Right ventricle myocardium superior (tissue), 1 donor: ENCODE data around the gene DENND2A. TPM values are rescaled to one million over a fixed set of nuclear protein-coding genes. Genes with fewer than 3 reads are reported as not detected.
"Not testable (repeated sequence)": the region's sequence is repeated elsewhere in the genome, so short reads cannot be mapped to it uniquely, and the experiment has no call there.

Experiments used
- ATAC-seq: fragments of 200-7000 bp; cut with Tn5 transposase; one replicate; pipeline ENCODE4 v1.9.1; 2020; ENCODE audit warnings: mild to moderate bottlenecking; ENCODE audit not compliant: poor library complexity
- DNase-seq: peaks from one replicate; pipeline ENCODE4 v3.0.0-alpha.2; 2020
- intact Hi-C: fragments of 100-400 bp; cut with DNase I; formaldehyde crosslinking; loops from one replicate; pipeline ENCODE4 v1.11.2; 2022
- total RNA-seq: library from RNA; stranded (reverse); fragmentation: NEBNext Ultra II Directional; extraction: Animal tissue kit (Norgen Biotek cat#: 25700); gene quantifications from one replicate; pipeline ENCODE4 v1.2.1, GENCODE V29; 2021
- donor health status: DM: no; HTN: yes; CAD: no; lungs with severe emphysema.

Gene DENND2A
- total RNA-seq, 1 donor from 2014 or later = 11.6 TPM

GRCh38 chr7:140655511-140656408 is 15.1 kb upstream of the DENND2A start:
- no peak for DNase-seq

GRCh38 chr7:140654661-140655060 is 14.0 kb upstream of the DENND2A start:
- DNase-seq (no peak), ATAC-seq (no peak)
- intact Hi-C loops = loop anchor here (5.0 kb wide), 1 partner anchor 177 kb away; the partner anchor contains the start of gene MKRN1

More at GRCh38 chr7:140655511-140656408, 15.1 kb upstream of the DENND2A start:
- no peak for ATAC-seq
- intact Hi-C loops = no loop called here

- DNase-seq = no peak
- intact Hi-C loops = loop anchor here (5.0 kb wide), 1 partner anchor 177 kb away; the partner anchor contains the start of gene MKRN1
- ATAC-seq = peak; percentile 3
These were observed 13.4 kb upstream of the DENND2A start for GRCh38 chr7:140654109-140654387.

- DNase-seq = no peak
- intact Hi-C loops = loop anchor here (2.0 to 5.0 kb wide), 2 partner anchors 135 to 176 kb away; partner anchors contain the start of gene MKRN1
- peak; percentile 82 for ATAC-seq
These were observed 12.9 kb upstream of the DENND2A start for GRCh38 chr7:140653319-140654108.

- ATAC-seq = no peak
- DNase-seq = no peak
- intact Hi-C loops = loop anchor here (5.0 kb wide), 1 partner anchor 173 kb away; the partner anchor contains the start of gene MKRN1
These were observed 9.8 kb upstream of the DENND2A start for GRCh38 chr7:140650367-140650766.

GRCh38 chr7:140649556-140650205 is 9.1 kb upstream of the DENND2A start:
- peak; percentile 53 for ATAC-seq
- no peak for DNase-seq

GRCh38 chr7:140646931-140647647 is 6.5 kb upstream of the DENND2A start:
- ATAC-seq (peak; percentile 42), DNase-seq (no peak)
- intact Hi-C loops = loop anchor here (10.0 kb wide), 1 partner anchor 52 kb away; no protein-coding TSS in a partner anchor

More at GRCh38 chr7:140649556-140650205, 9.1 kb upstream of the DENND2A start:
- intact Hi-C loops = loop anchor here (5.0 to 10.0 kb wide), 2 partner anchors 55 to 172 kb away; partner anchors contain the start of gene MKRN1

- ATAC-seq (no peak), DNase-seq (no peak)
- intact Hi-C loops = loop anchor here (10.0 kb wide), 1 partner anchor 51 kb away; no protein-coding TSS in a partner anchor
These were observed 4.7 kb upstream of the DENND2A start for GRCh38 chr7:140645166-140645900.

GRCh38 chr7:140644761-140645160 is 4.1 kb upstream of the DENND2A start:
- ATAC-seq, DNase-seq: not testable (repeated sequence)
- intact Hi-C loops = loop anchor here (10.0 kb wide), 1 partner anchor 50 kb away; no protein-coding TSS in a partner anchor

- intact Hi-C loops = loop anchor here (10.0 kb wide), 1 partner anchor 49 kb away; no protein-coding TSS in a partner anchor
- no peak for DNase-seq
- ATAC-seq = no peak
These were observed 2.8 kb upstream of the DENND2A start for GRCh38 chr7:140643416-140643815.

GRCh38 chr7:140641524-140642195 is 1.0 kb upstream of the DENND2A start:
- intact Hi-C loops = loop anchor here (10.0 kb wide), 1 partner anchor 47 kb away; no protein-coding TSS in a partner anchor
- no peak for DNase-seq
- no peak for ATAC-seq

GRCh38 chr7:140640060-140640637 is 464 bp downstream of the DENND2A start:
- DNase-seq (peak; percentile 68), ATAC-seq (peak; percentile 40)
- intact Hi-C loops = loop anchor here (10.0 kb wide), 1 partner anchor 45 kb away; no protein-coding TSS in a partner anchor

GRCh38 chr7:140639366-140640053 is 1.1 kb downstream of the DENND2A start:
- intact Hi-C loops = loop anchor here (10.0 kb wide), 1 partner anchor 45 kb away; no protein-coding TSS in a partner anchor
- peak; percentile 28 for ATAC-seq
- peak; percentile 58 for DNase-seq

GRCh38 chr7:140638173-140638791 is 2.3 kb downstream of the DENND2A start:
- peak; percentile 32 for ATAC-seq
- intact Hi-C loops = no loop called here
- DNase-seq = no peak

GRCh38 chr7:140637400-140637799 is 3.2 kb downstream of the DENND2A start:
- DNase-seq = no peak
- intact Hi-C loops = no loop called here
- ATAC-seq = no peak
